Ectodermal cell (in vitro differentiated cells): ENCODE measurements around the gene PALD1.

Experiments
- H3K27ac ChIP-seq: 2 replicates; pipeline ENCODE4 v1.7.0; 2013; ENCODE audit warnings: mild to moderate bottlenecking, low read depth, low read length; ENCODE audit not compliant: insufficient read depth, poor library complexity, severe bottlenecking
- H3K27me3 ChIP-seq: 2 replicates; pipeline ENCODE4 v1.7.0; 2013; ENCODE audit warnings: mild to moderate bottlenecking, low read length; ENCODE audit not compliant: insufficient read depth, control insufficient read depth, poor library complexity, severe bottlenecking
- H3K36me3 ChIP-seq: one replicate; pipeline ENCODE4 v1.7.0; 2013; ENCODE audit warnings: low read length; ENCODE audit not compliant: control insufficient read depth, insufficient read depth
- H3K4me1 ChIP-seq: one replicate; pipeline ENCODE4 v1.7.0; 2013; ENCODE audit warnings: low read length; ENCODE audit not compliant: control insufficient read depth, insufficient read depth
- H3K4me3 ChIP-seq: 2 replicates; pipeline ENCODE4 v1.7.0; 2013; ENCODE audit warnings: low read depth, low read length, control low read depth; ENCODE audit not compliant: insufficient read depth
- H3K9me3 ChIP-seq: 2 replicates; pipeline ENCODE4 v1.7.0; 2013; ENCODE audit warnings: mild to moderate bottlenecking, low read length, moderate library complexity; ENCODE audit not compliant: control insufficient read depth
- WGBS, 2 experiments: methylation state at CpG; one replicate each; pipeline ENCODE4 v1.1.7; 2013; ENCODE audit warnings: missing lambda C conversion rate in 2 of 2; 5-methylcytosine and 5-hydroxymethylcytosine counted together

Gene PALD1

DNA sequence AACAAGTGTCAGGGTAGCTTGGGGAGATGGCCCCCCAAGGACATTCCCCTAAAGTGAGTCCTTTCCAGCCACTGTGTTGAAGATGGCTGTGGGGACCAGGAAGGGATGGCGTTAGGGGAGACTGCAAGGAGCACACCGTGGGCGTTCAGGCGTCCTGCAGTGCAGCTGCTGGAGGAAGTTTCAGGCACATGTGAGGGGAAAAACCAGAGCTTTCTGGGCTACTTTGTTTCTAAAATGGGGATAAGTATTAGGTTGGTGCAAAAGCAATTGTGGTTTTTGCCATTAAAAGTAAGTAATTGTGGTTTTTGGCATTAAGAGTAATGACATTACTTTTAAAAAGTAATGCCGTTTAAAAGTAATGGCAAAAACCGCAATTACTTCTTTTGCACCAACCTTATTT, 109.7 kb downstream of the PALD1 start:
- WGBS, 2 experiments: 58 to 68% methylated on average over 6 of the region's 6 CpGs
- Histone ChIP-seq H3K9me3 (no peaks in the 10 kb centered on the region), H3K4me3 (no peak overlapping the region), H3K27me3 (no peaks in the 10 kb centered on the region), H3K36me3 (no peaks in the 10 kb centered on the region), H3K27ac (no peak overlapping the region), H3K4me1 (peaks cover 22% of the 10 kb centered on the region)

DNA sequence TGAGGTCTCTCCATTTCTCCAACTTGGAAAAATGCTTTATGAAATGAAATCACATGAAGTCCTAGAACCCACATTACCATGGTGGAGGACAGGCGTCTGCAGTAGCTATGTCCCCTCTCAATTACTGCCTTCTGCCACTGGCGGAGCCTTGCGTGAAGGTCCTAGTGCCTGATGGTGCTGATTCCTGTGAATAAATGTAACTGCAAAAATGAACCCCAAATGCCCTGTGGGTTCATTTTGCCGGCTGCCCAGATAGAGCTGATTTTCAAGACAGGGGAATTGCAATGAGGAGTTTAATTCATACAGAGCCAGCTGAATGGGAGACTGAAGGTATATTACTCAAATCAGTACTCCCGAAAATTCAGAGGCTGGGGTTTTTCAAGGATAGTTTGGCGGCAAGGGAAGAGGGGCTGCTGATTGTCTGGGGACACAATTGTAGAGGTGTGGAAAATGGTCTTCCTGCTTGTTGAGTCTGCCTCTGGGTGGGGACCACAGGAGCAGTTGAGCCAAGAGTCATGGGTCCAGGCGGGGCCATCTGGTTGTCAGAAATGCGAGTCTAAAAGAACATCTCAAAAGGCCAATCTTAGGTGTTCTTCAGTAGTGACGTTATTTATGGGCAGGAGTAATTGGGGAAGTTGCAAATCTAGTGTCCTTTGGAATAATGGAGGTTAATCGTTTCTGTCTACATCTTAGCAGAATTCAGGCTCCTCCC, 110.4 kb downstream of the PALD1 start:
- no peak overlapping the region for H3K4me3 ChIP-seq
- peaks cover 14% of the 10 kb centered on the region for H3K4me1 ChIP-seq
- H3K27ac ChIP-seq: no peak overlapping the region
- H3K36me3 ChIP-seq: no peaks in the 10 kb centered on the region
- 73 to 74% methylated on average over 10 of the region's 10 CpGs for WGBS, 2 experiments
- H3K27me3 ChIP-seq: no peaks in the 10 kb centered on the region
- no peaks in the 10 kb centered on the region for H3K9me3 ChIP-seq

DNA sequence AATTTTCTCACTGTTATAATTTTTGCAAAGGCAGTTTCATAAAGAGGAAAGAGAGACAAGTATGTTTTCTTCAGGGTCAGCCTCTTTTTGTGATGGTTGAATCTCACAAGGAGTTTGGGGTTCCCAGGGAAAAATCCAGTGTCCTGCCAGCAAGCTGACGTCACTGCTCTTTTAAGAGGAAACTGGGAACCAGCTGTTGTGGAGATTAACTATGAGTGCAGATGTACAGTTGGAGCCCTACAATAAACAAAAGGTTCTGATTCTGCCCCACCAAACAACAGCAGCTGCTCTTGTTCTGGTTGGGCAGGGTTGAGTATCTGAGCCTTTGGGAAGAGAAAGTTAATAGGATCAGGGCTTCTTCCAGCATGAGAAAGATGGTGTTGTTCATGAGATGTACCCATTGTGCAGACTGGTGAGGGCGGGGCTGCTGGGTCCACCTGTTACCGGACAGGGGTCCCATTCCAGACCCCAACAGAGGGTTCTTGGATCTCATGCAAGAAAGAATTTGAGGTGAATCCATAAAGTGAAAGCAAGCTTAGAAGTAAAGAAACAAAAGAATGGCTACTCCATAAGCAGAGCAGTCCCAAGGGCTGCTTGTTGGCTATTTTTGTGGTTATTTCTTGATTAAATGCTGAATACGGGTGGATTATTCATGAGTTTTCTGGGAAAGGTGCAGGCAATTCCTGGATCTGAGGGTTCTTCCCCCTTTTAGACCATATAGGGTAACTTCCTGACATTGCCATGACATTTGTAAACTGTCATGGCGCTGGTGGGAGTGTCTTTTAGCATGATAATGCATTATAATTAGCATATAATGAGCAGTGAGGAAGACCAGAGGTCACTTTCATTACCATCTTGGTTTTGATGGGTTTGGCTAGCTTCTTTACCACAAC, 111.4 kb downstream of the PALD1 start:
- WGBS, 2 experiments: 88 to 94% methylated on average over 4 to 5 of the region's 5 CpGs
- no peaks in the 10 kb centered on the region for H3K27me3 ChIP-seq
- H3K36me3 ChIP-seq: no peaks in the 10 kb centered on the region
- H3K27ac ChIP-seq: no peak overlapping the region
- peaks cover 4% of the 10 kb centered on the region for H3K4me1 ChIP-seq
- no peaks in the 10 kb centered on the region for H3K9me3 ChIP-seq
- H3K4me3 ChIP-seq: no peak overlapping the region

DNA sequence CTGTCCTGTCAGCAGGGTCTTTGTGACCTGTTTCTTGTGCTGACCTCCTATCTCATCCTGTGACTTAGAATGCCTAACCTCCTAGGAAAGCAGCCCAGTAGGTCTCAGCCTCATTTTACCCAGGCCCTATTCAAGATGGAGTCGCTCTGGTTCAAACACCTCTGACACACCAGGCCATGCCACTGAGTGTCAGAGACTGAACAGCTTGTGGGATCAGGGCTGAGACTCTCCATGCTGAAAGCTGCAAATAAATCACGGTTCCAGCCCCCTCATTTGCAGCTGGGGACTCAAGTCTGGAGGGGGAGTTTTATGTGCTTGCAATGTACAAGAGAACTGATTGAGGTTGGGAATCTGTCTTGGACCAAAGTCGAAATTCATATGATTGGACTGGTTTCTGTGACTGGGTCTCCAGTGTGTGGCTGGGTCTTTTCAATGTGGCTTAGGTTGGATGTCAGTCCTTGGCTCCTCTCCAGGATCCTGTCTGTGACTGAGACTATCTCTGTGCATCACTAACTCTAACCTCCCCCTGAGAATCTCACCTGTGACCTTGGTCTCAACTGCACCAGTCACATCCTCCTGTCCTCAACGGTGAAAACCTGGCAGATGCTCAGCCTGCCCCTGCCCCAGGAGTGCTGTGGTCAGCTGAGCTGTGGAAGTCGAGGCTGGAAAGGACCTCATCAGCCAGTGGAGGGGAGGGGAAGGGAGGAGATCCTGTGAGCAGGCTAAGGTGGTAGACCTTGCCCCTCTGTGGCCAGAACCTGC, 112.3 kb downstream of the PALD1 start:
- no peak overlapping the region for H3K4me3 ChIP-seq
- H3K9me3 ChIP-seq: no peaks in the 10 kb centered on the region
- WGBS, 2 experiments: 91% methylated on average over 5 of the region's 5 CpGs
- H3K4me1 ChIP-seq: peaks cover 1% of the 10 kb centered on the region
- H3K27me3 ChIP-seq: no peaks in the 10 kb centered on the region
- no peak overlapping the region for H3K27ac ChIP-seq
- H3K36me3 ChIP-seq: no peaks in the 10 kb centered on the region

DNA sequence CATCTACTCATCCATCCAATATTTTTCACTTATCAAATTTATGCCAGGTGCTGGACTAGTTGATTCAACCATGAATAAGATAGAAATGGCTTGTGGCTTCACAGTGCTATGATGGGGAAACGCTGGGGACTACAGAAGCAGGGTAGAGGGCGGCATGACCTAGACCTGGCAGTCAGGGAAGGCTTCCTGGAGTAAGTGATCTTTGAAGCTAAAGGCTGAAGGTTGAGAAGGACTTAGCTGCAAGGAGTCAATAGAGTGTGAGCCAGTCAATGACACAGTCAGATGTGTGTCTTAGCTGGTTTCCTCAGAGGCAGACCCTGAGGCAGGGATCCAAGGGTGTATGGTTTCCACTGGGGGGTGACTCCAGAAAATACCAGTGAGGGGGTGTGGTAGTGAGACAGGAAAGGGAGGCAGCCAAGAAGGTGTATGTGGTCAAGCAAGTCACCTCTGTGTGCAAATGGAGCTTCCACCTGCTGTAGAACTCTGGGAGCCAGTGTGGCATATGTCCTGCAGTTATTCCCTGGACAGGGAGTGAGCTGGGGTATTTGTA, 113.7 kb downstream of the PALD1 start:
- H3K4me1 ChIP-seq: peaks cover 6% of the 10 kb centered on the region
- 86 to 91% methylated on average over 2 of the region's 2 CpGs for WGBS, 2 experiments

DNA sequence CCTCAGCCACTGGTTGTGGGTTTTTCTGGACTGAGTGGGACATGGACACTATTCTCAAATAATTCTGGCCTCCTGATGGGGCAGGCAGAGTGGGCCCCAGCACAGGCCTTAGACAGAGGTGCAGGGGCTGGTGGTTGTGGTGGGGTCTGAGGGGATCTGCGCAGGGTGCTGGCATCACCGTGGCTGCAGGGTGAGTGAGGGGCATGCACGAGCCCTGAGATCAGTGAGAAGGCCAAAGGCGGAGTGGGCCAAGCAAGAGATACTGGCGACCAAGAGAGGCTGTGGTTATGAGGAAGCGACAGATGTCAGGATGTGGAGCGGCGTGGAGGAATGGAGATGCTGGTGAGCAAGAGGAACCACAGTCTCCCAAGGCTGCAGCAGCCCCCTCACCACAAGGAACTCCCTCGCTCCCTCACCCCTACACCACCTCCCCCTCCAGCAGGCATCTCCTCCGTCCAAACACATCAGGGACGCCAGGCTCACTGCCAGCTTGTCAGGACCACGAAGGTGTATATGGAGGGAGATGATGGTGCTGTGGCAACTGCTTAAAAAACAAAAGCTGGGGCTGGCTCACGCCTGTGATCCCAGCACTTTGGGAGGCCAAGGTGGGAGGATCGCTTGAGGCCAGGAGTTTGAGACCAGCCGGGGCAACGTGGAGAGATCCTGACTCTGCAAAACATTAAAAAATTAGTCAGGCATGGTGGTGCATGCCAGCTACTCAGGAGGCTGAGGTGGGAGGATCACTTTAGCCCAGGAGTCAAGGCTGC, 114.4 kb downstream of the PALD1 start:
- Histone ChIP-seq H3K9me3 (no peaks in the 10 kb centered on the region), H3K27me3 (no peaks in the 10 kb centered on the region), H3K4me3 (no peak overlapping the region), H3K27ac (no peak overlapping the region), H3K4me1 (peaks cover 6% of the 10 kb centered on the region), H3K36me3 (no peaks in the 10 kb centered on the region)
- WGBS, 2 experiments: 93 to 94% methylated on average over 16 of the region's 16 CpGs

More for the DNA sequence above, 113.7 kb downstream of the PALD1 start:
- no peak overlapping the region for H3K27ac ChIP-seq
- H3K27me3 ChIP-seq: no peaks in the 10 kb centered on the region
- H3K9me3 ChIP-seq: no peaks in the 10 kb centered on the region
- no peak overlapping the region for H3K4me3 ChIP-seq
- no peaks in the 10 kb centered on the region for H3K36me3 ChIP-seq

DNA sequence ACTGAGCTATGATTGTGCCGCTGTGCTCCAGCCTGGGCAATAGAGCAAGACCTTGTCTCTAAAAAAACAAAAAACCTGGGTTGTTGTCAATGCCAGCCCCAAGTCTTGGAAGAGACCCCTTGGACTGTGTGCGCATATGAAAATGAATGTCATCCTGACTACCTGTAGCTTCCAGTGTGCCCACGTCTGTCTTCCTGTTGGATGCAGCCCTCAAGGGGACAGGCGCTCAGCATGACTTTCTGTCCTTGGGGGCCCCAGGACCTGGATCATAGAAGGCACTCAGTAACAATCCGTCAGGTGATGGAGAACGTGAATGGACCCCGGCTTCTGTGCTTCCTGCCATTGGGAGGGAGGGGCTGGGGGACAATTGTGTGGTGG, 114.9 kb downstream of the PALD1 start:
- no peak overlapping the region for H3K27ac ChIP-seq
- H3K4me3 ChIP-seq: no peak overlapping the region
- H3K9me3 ChIP-seq: no peaks in the 10 kb centered on the region
- H3K4me1 ChIP-seq: peaks cover 6% of the 10 kb centered on the region
- whole genome bisulfite sequencing, 2 experiments: 92 to 93% methylated on average over 7 of the region's 7 CpGs
- H3K36me3 ChIP-seq: no peaks in the 10 kb centered on the region
- no peaks in the 10 kb centered on the region for H3K27me3 ChIP-seq

DNA sequence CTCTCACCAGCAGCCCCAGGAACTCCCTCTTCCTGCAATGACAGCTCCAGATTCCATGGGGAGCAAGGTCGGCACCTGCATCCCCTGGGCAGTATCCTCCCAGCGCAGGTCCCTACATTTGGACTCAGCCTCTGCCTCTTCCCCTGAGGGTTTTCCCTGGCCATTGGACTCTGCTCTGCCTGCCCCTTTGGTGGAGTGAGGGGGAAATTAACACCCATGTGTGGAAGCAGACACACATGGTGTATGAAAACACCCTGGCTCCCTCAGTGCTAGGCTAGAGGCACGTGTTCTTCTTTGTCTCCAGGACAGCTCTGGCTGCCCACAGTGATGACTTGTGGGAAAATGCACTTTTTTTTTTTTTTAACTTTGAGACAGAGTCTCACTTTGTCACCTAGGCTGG, 115.6 kb downstream of the PALD1 start:
- H3K27ac ChIP-seq: no peak overlapping the region
- H3K36me3 ChIP-seq: no peaks in the 10 kb centered on the region
- H3K9me3 ChIP-seq: no peaks in the 10 kb centered on the region
- 92 to 93% methylated on average over 3 of the region's 3 CpGs for WGBS, 2 experiments
- H3K4me1 ChIP-seq: peaks cover 6% of the 10 kb centered on the region
- no peaks in the 10 kb centered on the region for H3K27me3 ChIP-seq
- H3K4me3 ChIP-seq: no peak overlapping the region

DNA sequence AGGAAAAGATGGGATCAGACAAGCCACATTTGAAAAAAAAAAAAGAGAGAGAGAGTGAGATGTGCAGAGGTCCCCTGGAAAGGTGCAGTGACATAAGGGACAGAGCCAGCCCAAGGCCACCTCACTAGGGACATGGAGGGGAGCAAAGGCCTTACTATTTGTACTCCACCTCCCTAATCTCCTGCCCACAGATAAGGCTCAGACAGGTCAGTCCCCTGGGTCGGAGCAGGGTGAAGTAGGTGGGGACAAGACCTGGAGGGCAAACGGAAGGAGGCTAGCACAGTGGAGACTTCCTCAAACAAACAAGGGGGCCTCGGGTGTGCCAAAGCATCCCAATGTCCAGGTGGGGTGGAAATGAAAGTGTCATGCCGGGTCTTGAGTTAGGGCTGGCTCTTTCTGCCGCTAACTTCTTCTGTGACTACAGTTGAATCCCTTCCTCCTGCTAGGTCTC, 117.0 kb downstream of the PALD1 start:
- H3K36me3 ChIP-seq: no peaks in the 10 kb centered on the region
- 92 to 94% methylated on average over 5 of the region's 5 CpGs for WGBS, 2 experiments
- H3K4me1 ChIP-seq: peaks cover 6% of the 10 kb centered on the region

More for the DNA sequence above, 117.0 kb downstream of the PALD1 start:
- H3K27me3 ChIP-seq: no peaks in the 10 kb centered on the region
- H3K27ac ChIP-seq: no peak overlapping the region
- H3K9me3 ChIP-seq: no peaks in the 10 kb centered on the region
- H3K4me3 ChIP-seq: no peak overlapping the region
